T1000 (cell line): ENCODE measurements around the gene ADIPOR2.
"Not testable (repeated sequence)": the region's sequence is repeated elsewhere in the genome, so short reads cannot be mapped to it uniquely, and the experiment has no call there.

Experiments
- DNase-seq: peaks from one replicate; lab custom pipeline; 2025; ENCODE audit warnings: mixed read lengths; lab: John Stamatoyannopoulos, UW

ADIPOR2 gene

GRCh38 chr12:1732914-1733313, 42.0 kb downstream of the ADIPOR2 start:
- no peak for DNase-seq

- DNase-seq: not testable (repeated sequence)
Observed at GRCh38 chr12:1733712-1734111, 42.8 kb downstream of the ADIPOR2 start.

DNA sequence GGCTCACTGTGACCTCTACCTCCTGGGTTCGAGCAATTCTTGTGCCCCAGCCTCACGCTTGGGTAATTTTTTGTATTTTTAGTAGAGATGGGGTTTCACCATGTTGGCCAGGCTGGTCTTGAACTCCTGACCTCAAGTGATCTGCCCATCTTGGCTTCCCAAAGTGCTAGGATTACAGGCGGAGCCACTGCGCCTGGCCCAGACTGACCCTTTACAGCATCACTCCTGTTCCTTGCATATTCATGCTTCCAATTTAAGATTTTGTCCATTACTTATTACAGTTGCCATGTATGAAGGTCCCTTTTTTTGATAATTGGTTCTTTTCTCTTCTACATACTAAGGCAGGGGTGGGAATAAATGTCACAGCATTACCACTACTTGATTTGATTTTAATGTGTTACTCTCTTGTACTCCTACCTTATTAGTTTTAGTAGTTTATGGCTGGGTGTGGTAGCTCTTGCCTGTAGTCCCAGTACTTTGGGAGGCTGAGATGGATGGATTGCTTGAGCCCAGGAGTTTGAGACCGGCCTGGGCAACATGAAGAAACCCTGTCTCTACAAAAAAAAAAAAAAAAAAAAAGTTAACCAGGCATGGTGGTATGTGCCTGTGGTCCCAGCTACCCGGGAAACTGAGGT, 46.9 kb downstream of the ADIPOR2 start:
- no peak for DNase-seq

DNA sequence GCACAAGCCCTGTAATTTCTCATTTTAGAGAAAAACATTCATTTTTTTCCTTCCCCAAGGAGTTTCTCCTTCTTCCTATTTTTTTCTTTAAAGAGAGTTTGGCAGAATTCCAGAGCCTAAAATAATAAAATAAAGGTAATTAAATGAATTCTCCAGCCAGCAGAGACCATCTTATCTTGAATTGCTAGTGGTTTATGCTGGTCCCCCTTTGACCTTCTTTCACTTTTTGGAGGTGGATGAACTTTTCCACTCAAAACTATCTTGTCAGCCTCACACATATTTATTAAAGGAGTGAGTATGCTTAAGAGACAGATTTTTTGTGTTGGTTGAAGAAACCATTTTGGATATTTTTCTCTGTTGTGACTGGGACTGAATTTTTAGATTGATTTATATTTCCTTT, 47.6 kb downstream of the ADIPOR2 start:
- DNase-seq: no peak

GRCh38 chr12:1739368-1739767, 48.5 kb downstream of the ADIPOR2 start:
- no peak for DNase-seq

- no peak for DNase-seq
Observed at GRCh38 chr12:1740161-1740948, 49.5 kb downstream of the ADIPOR2 start.

DNA sequence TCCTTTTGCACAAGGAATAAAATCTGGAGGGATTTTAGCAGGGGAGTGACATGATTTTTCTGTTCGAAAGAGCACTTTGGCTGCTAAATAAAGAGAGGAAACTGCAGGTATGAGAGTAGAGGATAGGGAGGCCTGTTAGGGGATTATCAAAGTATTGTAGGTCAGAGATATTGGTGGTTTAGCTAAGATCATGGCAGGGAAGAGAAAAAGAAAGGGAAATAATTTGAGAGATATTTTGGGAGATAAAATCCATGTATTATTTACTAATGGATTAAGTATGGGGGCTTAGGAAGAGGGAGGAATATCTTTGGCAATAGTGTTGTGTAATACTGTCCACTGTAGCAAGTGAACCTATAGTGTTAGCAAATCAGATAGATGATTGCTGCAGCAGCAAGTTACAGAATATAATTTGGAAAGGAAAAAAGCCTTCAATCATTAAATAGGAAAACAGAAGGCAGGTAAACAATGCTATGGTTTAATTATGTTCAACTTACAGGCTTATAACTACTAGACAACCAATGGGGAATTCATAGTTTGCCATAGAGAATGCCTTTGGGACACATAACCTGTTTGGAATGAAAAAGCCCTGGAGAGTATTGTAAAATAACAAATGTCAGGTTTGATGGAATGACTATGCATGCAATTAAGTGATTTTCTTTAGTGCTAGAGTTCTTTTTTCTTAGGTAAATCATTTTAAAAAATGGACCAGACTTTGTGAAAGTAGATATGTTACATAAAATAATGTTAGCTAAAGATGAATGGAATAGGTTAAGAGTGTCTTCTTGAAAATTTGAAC, 50.5 kb downstream of the ADIPOR2 start:
- no peak for DNase-seq

- DNase-seq: no peak
Observed at GRCh38 chr12:1744932-1745331, 54.1 kb downstream of the ADIPOR2 start.

DNA sequence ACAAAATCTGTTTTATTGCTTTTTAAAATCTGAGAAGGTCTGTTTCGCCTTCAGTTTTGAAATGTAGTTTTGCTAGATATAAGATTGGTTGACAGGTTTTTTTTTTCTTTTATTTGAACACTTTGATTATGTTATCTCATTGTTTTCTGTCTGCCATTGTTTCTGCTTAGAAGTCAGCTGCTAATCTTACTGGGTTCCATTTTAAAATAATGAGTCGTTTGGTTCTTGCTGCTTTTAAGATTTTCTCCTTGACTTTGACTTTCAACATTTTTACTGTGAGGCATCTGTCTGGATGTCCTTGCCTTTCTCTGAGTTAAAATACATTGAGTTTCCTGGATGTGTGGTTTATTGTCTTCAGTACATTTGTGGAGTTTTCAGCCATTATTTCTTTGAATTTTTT, 56.7 kb downstream of the ADIPOR2 start:
- no peak for DNase-seq

- DNase-seq: no peak
Observed at GRCh38 chr12:1749019-1749418, 58.1 kb downstream of the ADIPOR2 start.

- DNase-seq: no peak
Observed at GRCh38 chr12:1750300-1750699, 59.4 kb downstream of the ADIPOR2 start.

- no peak for DNase-seq
Observed at GRCh38 chr12:1758376-1758775, 67.5 kb downstream of the ADIPOR2 start.

GRCh38 chr12:1758887-1759286, 68.0 kb downstream of the ADIPOR2 start:
- DNase-seq: no peak

DNA sequence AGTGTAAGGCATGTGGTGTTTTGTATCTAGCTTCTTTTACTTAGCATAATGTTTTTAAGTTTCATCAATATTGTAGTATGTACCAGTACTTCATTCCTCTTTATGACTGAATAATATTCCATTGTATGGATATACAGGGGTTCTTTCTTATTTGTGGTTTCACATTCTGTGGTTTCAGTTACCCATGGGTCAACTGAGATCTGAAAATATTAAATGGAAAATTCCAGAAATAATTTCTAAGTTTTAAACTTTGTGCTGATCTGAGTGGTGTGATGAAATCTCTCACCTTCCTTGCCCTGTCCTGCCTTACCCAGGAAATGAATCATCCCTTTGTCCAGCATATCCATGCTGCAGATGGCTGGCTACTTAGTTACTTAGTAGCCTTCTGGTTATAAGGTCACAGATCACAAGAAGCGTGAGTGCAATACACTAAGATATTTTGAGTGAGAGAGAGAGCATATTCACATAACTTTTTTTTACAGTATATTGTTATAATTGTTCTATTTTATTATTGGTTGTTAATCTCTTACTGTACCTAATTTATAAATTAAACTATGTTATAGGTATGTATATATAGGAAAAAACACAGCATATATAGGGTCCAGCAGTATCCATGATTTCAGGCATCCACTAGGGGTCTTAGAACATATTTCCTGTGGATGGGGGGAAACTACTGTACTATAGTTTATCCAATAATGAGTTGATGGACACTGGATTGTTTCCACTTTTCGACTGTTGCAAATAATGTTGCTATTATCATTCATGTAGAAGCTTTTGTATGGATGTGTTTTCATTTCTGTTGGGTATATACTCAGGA, 69.9 kb downstream of the ADIPOR2 start:
- no peak for DNase-seq

- DNase-seq: no peak
Observed at GRCh38 chr12:1761857-1762256, 71.0 kb downstream of the ADIPOR2 start.

DNA sequence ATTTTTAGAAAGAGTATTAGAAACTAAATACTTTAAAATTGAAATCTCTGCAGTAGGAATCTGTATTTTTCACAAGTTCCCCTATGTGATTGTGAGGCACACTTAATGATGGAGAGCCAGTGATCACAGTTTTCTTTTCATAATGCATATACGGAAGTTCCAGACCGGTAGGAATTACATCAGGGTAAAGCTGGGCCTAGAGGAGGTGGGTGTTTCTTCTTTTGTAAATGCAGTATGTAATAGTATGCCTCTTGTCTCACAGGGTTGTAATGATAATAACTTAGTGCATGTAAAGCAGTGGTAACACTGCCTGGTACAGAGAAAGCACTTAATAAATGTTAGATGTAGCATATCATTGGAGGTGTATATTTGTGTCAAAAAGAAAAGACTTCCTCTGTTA, 72.3 kb downstream of the ADIPOR2 start:
- DNase-seq: no peak

- no peak for DNase-seq
Observed at GRCh38 chr12:1766110-1766509, 75.2 kb downstream of the ADIPOR2 start.

GRCh38 chr12:1767407-1768090, 76.7 kb downstream of the ADIPOR2 start:
- DNase-seq: no peak

- no peak for DNase-seq
Observed at GRCh38 chr12:1768615-1769014, 77.7 kb downstream of the ADIPOR2 start.

DNA sequence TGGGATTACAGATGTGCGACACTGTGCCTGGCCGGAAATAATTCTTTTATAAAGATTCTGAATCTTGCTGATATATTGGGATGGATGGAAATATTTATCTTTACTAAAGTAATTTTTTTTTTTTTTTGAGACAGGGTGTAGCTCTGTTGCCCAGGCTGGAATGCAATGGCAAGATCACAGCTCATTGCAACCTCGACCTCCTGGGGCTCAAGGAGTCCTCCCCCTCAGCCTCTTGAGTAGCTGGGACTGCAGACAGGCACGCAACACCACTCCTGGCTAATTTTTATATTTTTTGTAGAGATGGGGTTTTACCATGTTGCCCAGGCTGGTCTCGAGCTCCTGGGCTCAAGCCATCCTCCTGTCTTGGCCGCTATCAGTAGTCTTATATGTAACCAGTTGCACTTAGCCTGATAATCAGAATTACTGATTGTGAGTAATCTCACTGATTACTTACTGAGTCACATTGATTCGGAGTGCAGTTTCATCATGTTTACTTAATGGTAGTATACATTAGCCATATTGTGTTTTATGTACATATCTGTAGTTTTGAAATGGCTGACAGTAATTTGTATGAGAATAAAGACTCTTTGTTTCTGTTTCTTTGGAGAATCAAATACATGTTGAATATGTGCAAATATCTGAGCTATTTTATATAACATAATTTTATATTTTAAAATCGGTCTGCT, 79.1 kb downstream of the ADIPOR2 start:
- DNase-seq: no peak
